ENCODE measurements around the gene PAQR9. TPM values are rescaled to one million over a fixed set of nuclear protein-coding genes. Genes with fewer than 3 reads are reported as not detected.

Gene PAQR9
- total RNA-seq, 1 experiment from 2014 or later: not detected

DNA sequence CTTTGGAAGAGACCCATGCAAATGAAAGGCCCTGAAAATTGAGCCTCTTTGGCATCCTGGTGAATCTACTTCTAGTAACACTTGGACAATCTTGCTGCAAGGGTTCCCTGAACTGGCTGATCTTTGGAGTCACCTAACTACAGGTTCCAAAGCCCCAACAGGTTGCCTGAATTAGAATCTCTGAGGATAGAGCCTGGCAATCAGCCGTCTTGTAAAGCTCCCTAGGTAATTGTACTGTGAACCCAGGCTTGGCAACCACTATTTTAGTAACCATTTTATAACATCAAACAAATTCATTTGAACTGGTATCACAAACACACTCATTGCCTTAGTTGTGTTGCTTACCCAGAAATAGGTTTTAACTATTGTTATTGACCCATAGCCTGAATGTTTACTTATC lies 20.1 kb downstream of the PAQR9 start:
- intact Hi-C loops (cut with micrococcal nuclease; ENCODE audit: unreplicated experiment): no loop called here
- CTCF ChIA-PET: no interaction called here

DNA sequence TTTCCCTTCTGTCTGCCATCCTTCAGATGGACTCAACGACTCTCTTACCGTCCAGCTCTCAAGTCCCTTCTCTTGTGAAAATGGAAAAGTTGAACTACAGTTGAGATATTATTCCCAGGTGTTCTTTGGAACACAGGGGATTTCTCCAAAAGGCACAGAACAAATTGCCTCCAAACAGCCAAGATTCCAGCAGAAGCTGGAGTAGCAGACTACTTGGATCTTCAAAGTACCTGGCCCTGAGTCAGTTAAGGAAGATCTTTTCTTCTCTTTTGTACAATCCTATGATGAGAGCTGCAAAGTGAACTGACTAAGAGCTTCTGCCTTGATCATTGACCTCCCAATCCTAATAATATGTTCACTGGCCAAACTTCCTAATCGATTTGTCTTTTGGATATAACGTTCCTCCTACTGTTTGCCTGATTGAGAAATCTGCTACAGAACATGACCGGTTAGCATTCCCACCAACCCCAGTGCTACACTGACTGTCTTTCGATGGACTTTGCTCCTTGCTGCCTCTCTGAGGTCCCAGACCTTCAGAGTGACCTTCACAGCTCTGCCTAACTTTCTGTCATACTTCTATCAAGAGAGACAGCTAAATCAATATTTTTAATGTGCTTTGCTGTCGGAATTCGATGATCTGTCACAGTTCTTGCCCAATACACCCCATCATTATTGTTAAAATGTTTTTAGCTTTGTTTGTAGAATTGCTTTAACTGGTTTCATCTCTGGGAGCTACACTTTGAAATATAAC lies 21.9 kb downstream of the PAQR9 start:
- Mint-ChIP-seq H3K4me1 (ENCODE audit: low read depth, unreplicated experiment) (peaks cover 6% of the 10 kb centered on the region), H3K4me3 (ENCODE audit: unreplicated experiment) (no peak overlapping the region), H3K27me3 (ENCODE audit: insufficient read depth, unreplicated experiment) (peaks cover 7% of the 10 kb centered on the region), H3K36me3 (ENCODE audit: insufficient read depth, unreplicated experiment) (no peaks in the 10 kb centered on the region), H3K27ac (ENCODE audit: unreplicated experiment) (no peak overlapping the region), H3K9me3 (ENCODE audit: unreplicated experiment) (no peaks in the 10 kb centered on the region)
- ChIA-PET POLR2A (no interaction called here), CTCF (no interaction called here)
- Histone ChIP-seq H3K4me3 (ENCODE audit: low read depth, low read length) (no peak overlapping the region), H3K9me3 (no peaks in the 10 kb centered on the region), H3K4me1 (peaks cover 5% of the 10 kb centered on the region; the same call in 1 of the 2 replicates), H3K36me3 (ENCODE audit: control insufficient read depth, insufficient read depth, low read length) (no peaks in the 10 kb centered on the region), H3K27me3 (replicated peaks; ENCODE audit: control insufficient read depth, insufficient read depth, low read length) (no peaks in the 10 kb centered on the region)
- intact Hi-C loops (cut with micrococcal nuclease; ENCODE audit: unreplicated experiment): no loop called here
- DNase-seq: no peak
- no TSS peak for BruUV-seq (replicated peaks)
- TF ChIP-seq, protein P1, sequence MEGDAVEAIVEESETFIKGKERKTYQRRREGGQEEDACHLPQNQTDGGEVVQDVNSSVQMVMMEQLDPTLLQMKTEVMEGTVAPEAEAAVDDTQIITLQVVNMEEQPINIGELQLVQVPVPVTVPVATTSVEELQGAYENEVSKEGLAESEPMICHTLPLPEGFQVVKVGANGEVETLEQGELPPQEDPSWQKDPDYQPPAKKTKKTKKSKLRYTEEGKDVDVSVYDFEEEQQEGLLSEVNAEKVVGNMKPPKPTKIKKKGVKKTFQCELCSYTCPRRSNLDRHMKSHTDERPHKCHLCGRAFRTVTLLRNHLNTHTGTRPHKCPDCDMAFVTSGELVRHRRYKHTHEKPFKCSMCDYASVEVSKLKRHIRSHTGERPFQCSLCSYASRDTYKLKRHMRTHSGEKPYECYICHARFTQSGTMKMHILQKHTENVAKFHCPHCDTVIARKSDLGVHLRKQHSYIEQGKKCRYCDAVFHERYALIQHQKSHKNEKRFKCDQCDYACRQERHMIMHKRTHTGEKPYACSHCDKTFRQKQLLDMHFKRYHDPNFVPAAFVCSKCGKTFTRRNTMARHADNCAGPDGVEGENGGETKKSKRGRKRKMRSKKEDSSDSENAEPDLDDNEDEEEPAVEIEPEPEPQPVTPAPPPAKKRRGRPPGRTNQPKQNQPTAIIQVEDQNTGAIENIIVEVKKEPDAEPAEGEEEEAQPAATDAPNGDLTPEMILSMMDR (IDR thresholded peaks at IDR 0.05; ENCODE audit: insufficient read depth in 1 of 2, low read depth in 1 of 2, low read length in 1 of 2, severe bottlenecking in 1 of 2, unreplicated experiment in 1 of 2): no peak

More for the DNA sequence above, 20.1 kb downstream of the PAQR9 start:
- Mint-ChIP-seq H3K36me3 (ENCODE audit: insufficient read depth, unreplicated experiment) (no peaks in the 10 kb centered on the region), H3K4me1 (ENCODE audit: low read depth, unreplicated experiment) (peaks cover 6% of the 10 kb centered on the region), H3K9me3 (ENCODE audit: unreplicated experiment) (no peaks in the 10 kb centered on the region), H3K4me3 (ENCODE audit: unreplicated experiment) (no peak overlapping the region), H3K27ac (ENCODE audit: unreplicated experiment) (no peak overlapping the region), H3K27me3 (ENCODE audit: insufficient read depth, unreplicated experiment) (peaks cover 7% of the 10 kb centered on the region)
- DNase-seq: no peak
- Histone ChIP-seq H3K4me1 (peaks cover 5% of the 10 kb centered on the region; the same call in 1 of the 2 replicates), H3K36me3 (ENCODE audit: control insufficient read depth, insufficient read depth, low read length) (no peaks in the 10 kb centered on the region), H3K4me3 (ENCODE audit: low read depth, low read length) (no peak overlapping the region), H3K9me3 (no peaks in the 10 kb centered on the region), H3K27me3 (replicated peaks; ENCODE audit: control insufficient read depth, insufficient read depth, low read length) (no peaks in the 10 kb centered on the region)
- POLR2A ChIA-PET: no interaction called here
- no TSS peak for BruUV-seq (replicated peaks)
- TF ChIP-seq, protein P1 (IDR thresholded peaks at IDR 0.05; ENCODE audit: insufficient read depth in 1 of 2, low read depth in 1 of 2, low read length in 1 of 2, severe bottlenecking in 1 of 2, unreplicated experiment in 1 of 2): no peak

DNA sequence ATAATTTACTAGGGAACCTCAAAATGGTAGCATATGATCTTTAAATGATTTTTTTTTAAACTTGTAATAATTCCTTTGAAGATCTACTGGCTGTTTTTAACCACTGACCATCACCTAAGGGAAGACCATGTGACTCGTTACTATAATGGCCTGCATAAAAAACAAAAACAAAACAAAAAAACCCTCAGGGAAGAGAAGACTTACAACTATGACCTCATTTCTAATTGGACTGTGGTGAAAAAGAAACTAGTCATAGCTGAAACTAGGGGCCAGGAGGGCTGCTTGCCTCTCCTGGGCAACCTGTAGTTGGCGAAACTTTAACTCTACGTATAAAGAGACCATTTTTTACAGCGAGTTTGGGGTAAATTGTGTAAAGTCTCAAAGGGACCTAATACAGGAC lies 23.0 kb downstream of the PAQR9 start:
- no peak overlapping the region for H3K4me3 ChIP-seq (ENCODE audit: low read depth, low read length)
- H3K36me3 Mint-ChIP-seq (ENCODE audit: insufficient read depth, unreplicated experiment): no peaks in the 10 kb centered on the region
- peaks cover 6% of the 10 kb centered on the region for H3K4me1 Mint-ChIP-seq (ENCODE audit: low read depth, unreplicated experiment)
- intact Hi-C loops (cut with micrococcal nuclease; ENCODE audit: unreplicated experiment): no loop called here
- H3K27me3 ChIP-seq (replicated peaks; ENCODE audit: control insufficient read depth, insufficient read depth, low read length): no peaks in the 10 kb centered on the region
- H3K9me3 Mint-ChIP-seq (ENCODE audit: unreplicated experiment): no peaks in the 10 kb centered on the region
- H3K27ac Mint-ChIP-seq (ENCODE audit: unreplicated experiment): no peak overlapping the region
- POLR2A ChIA-PET: no interaction called here
- peaks cover 7% of the 10 kb centered on the region for H3K27me3 Mint-ChIP-seq (ENCODE audit: insufficient read depth, unreplicated experiment)
- no TSS peak for BruUV-seq (replicated peaks)
- no peaks in the 10 kb centered on the region for H3K9me3 ChIP-seq
- TF ChIP-seq, protein P1 (IDR thresholded peaks at IDR 0.05; ENCODE audit: insufficient read depth in 1 of 2, low read depth in 1 of 2, low read length in 1 of 2, severe bottlenecking in 1 of 2, unreplicated experiment in 1 of 2): no peak
- CTCF ChIA-PET: no interaction called here
- no peaks in the 10 kb centered on the region for H3K36me3 ChIP-seq (ENCODE audit: control insufficient read depth, insufficient read depth, low read length)
- peaks cover 5% of the 10 kb centered on the region; the same call in 1 of the 2 replicates for H3K4me1 ChIP-seq
- DNase-seq: no peak
- H3K4me3 Mint-ChIP-seq (ENCODE audit: unreplicated experiment): no peak overlapping the region

Measured in Caco-2 (cell line).